Measurements from ENCODE around the gene RNF13.
"Not testable (repeated sequence)": the region's sequence is repeated elsewhere in the genome, so short reads cannot be mapped to it uniquely, and the experiment has no call there.

Gene RNF13

GRCh38 chr3:149941186-149941585, 128.2 kb downstream of the RNF13 start:
- no peaks in the 10 kb centered on the region for H3K9me3 ChIP-seq (ENCODE audit: control insufficient read depth in 2 of 2, low read length in 2 of 2)
- H3K27me3 ChIP-seq (ENCODE audit: control insufficient read depth in 2 of 2, insufficient read depth in 2 of 2, low read length in 2 of 2), result no peaks in the 10 kb centered on the region
- no peaks in the 10 kb centered on the region for H3K4me1 ChIP-seq (ENCODE audit: control insufficient read depth in 2 of 2, insufficient read depth in 2 of 2, low read length in 2 of 2)
- H3K4me3 ChIP-seq (ENCODE audit: low read length in 2 of 2), result no peak overlapping the region
- no peaks in the 10 kb centered on the region for H3K36me3 ChIP-seq (ENCODE audit: control insufficient read depth in 2 of 2, insufficient read depth in 2 of 2, low read length in 2 of 2)
- H3K27ac ChIP-seq (ENCODE audit: low read depth in 2 of 2, low read length in 2 of 2), result no peak overlapping the region
- H3K9ac ChIP-seq (ENCODE audit: low read depth in 1 of 2, low read length in 2 of 2), result no peak overlapping the region

GRCh38 chr3:149941946-149942345, 128.9 kb downstream of the RNF13 start:
- H3K4me1 ChIP-seq (ENCODE audit: control insufficient read depth in 2 of 2, insufficient read depth in 2 of 2, low read length in 2 of 2), result no peaks in the 10 kb centered on the region
- no peak overlapping the region for H3K4me3 ChIP-seq (ENCODE audit: low read length in 2 of 2)
- H3K9ac ChIP-seq (ENCODE audit: low read depth in 1 of 2, low read length in 2 of 2), result no peak overlapping the region
- H3K27ac ChIP-seq (ENCODE audit: low read depth in 2 of 2, low read length in 2 of 2), result no peak overlapping the region
- H3K36me3 ChIP-seq (ENCODE audit: control insufficient read depth in 2 of 2, insufficient read depth in 2 of 2, low read length in 2 of 2), result no peaks in the 10 kb centered on the region
- H3K9me3 ChIP-seq (ENCODE audit: control insufficient read depth in 2 of 2, low read length in 2 of 2), result no peaks in the 10 kb centered on the region
- H3K27me3 ChIP-seq (ENCODE audit: control insufficient read depth in 2 of 2, insufficient read depth in 2 of 2, low read length in 2 of 2), result no peaks in the 10 kb centered on the region

GRCh38 chr3:149942409-149942808, 129.4 kb downstream of the RNF13 start:
- Histone ChIP-seq H3K4me1 (ENCODE audit: control insufficient read depth in 2 of 2, insufficient read depth in 2 of 2, low read length in 2 of 2) (no peaks in the 10 kb centered on the region), H3K9ac (ENCODE audit: low read depth in 1 of 2, low read length in 2 of 2) (no peak overlapping the region), H3K4me3 (ENCODE audit: low read length in 2 of 2) (no peak overlapping the region), H3K9me3 (ENCODE audit: control insufficient read depth in 2 of 2, low read length in 2 of 2) (no peaks in the 10 kb centered on the region), H3K36me3 (ENCODE audit: control insufficient read depth in 2 of 2, insufficient read depth in 2 of 2, low read length in 2 of 2) (no peaks in the 10 kb centered on the region), H3K27ac (ENCODE audit: low read depth in 2 of 2, low read length in 2 of 2) (no peak overlapping the region), H3K27me3 (ENCODE audit: control insufficient read depth in 2 of 2, insufficient read depth in 2 of 2, low read length in 2 of 2) (no peaks in the 10 kb centered on the region)

DNA sequence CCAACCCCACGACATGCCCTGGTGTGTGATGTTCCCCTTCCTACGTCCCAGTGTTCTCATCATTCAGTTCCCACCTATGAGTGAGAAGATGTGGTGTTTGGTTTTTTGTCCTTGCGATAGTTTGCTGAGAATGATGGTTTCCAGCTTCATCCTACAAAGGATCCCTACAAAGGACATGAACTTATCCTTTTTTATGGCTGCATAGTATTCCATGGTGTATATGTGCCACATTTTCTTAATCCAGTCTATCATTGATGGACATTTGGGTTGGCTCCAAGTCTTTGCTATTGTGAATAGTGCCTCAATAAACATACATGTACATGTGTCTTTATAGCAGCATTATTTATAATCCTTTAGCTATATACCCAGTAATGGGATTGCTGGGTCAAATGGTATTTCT, 131.0 kb downstream of the RNF13 start:
- H3K27me3 ChIP-seq (ENCODE audit: control insufficient read depth in 2 of 2, insufficient read depth in 2 of 2, low read length in 2 of 2); H3K9ac ChIP-seq (ENCODE audit: low read depth in 1 of 2, low read length in 2 of 2); H3K4me3 ChIP-seq (ENCODE audit: low read length in 2 of 2); H3K36me3 ChIP-seq (ENCODE audit: control insufficient read depth in 2 of 2, insufficient read depth in 2 of 2, low read length in 2 of 2); H3K9me3 ChIP-seq (ENCODE audit: control insufficient read depth in 2 of 2, low read length in 2 of 2); H3K4me1 ChIP-seq (ENCODE audit: control insufficient read depth in 2 of 2, insufficient read depth in 2 of 2, low read length in 2 of 2); H3K27ac ChIP-seq (ENCODE audit: low read depth in 2 of 2, low read length in 2 of 2): not testable (repeated sequence)

DNA sequence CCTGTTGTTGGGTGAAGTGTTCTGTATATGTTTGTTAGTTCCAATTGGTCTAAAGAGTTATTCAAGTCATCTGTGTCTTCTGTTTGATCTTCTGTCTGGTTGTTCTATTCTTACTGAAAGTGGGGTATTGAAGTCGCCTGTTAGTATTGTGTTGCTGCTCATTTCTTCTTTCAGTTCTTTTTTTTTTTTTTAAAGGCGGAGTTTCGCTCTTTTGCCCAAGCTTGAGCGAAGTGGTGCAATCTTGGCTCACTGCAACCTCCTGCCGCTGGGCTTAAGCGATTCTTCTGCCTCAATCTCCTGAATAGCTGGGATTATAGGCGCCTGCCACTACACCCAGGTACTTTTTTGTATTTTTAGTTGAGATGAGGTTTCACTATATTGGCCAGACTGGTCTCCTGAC, 134.2 kb downstream of the RNF13 start:
- Histone ChIP-seq H3K36me3 (ENCODE audit: control insufficient read depth in 2 of 2, insufficient read depth in 2 of 2, low read length in 2 of 2) (no peaks in the 10 kb centered on the region), H3K9me3 (ENCODE audit: control insufficient read depth in 2 of 2, low read length in 2 of 2) (no peaks in the 10 kb centered on the region), H3K4me3 (ENCODE audit: low read length in 2 of 2) (no peak overlapping the region), H3K4me1 (ENCODE audit: control insufficient read depth in 2 of 2, insufficient read depth in 2 of 2, low read length in 2 of 2) (no peaks in the 10 kb centered on the region), H3K9ac (ENCODE audit: low read depth in 1 of 2, low read length in 2 of 2) (no peak overlapping the region), H3K27ac (ENCODE audit: low read depth in 2 of 2, low read length in 2 of 2) (no peak overlapping the region), H3K27me3 (ENCODE audit: control insufficient read depth in 2 of 2, insufficient read depth in 2 of 2, low read length in 2 of 2) (no peaks in the 10 kb centered on the region)

DNA sequence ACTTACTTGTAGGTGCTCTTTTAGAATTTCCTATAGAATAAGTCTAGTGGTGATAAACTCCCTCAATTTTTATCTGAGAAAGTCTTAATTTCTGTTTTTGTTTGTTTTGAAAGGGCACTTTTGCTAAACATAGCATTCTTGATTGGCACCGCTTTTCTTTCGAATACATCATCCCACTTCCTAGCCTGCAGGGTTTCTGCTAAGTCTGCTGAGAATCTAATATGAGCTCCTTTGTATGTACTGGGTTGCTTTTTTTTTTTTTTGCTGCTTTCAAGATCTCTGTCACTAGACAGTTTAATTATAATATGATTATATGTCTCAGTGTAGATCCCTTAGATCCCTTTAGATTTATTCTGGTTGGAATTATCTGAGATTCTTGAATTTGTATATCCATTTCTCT, 136.2 kb downstream of the RNF13 start:
- Histone ChIP-seq H3K36me3 (ENCODE audit: control insufficient read depth in 2 of 2, insufficient read depth in 2 of 2, low read length in 2 of 2) (no peaks in the 10 kb centered on the region), H3K27me3 (ENCODE audit: control insufficient read depth in 2 of 2, insufficient read depth in 2 of 2, low read length in 2 of 2) (no peaks in the 10 kb centered on the region), H3K4me1 (ENCODE audit: control insufficient read depth in 2 of 2, insufficient read depth in 2 of 2, low read length in 2 of 2) (no peaks in the 10 kb centered on the region), H3K9ac (ENCODE audit: low read depth in 1 of 2, low read length in 2 of 2) (no peak overlapping the region), H3K9me3 (ENCODE audit: control insufficient read depth in 2 of 2, low read length in 2 of 2) (no peaks in the 10 kb centered on the region), H3K27ac (ENCODE audit: low read depth in 2 of 2, low read length in 2 of 2) (no peak overlapping the region), H3K4me3 (ENCODE audit: low read length in 2 of 2) (no peak overlapping the region)

- H3K4me1 ChIP-seq (ENCODE audit: control insufficient read depth in 2 of 2, insufficient read depth in 2 of 2, low read length in 2 of 2), result peaks cover 0 to 4% of the 10 kb centered on the region in 2 donors
- H3K36me3 ChIP-seq (ENCODE audit: control insufficient read depth in 2 of 2, insufficient read depth in 2 of 2, low read length in 2 of 2), result no peaks in the 10 kb centered on the region
- no peak overlapping the region for H3K4me3 ChIP-seq (ENCODE audit: low read length in 2 of 2)
- H3K27me3 ChIP-seq (ENCODE audit: control insufficient read depth in 2 of 2, insufficient read depth in 2 of 2, low read length in 2 of 2), result no peaks in the 10 kb centered on the region
- no peaks in the 10 kb centered on the region for H3K9me3 ChIP-seq (ENCODE audit: control insufficient read depth in 2 of 2, low read length in 2 of 2)
- no peak overlapping the region for H3K9ac ChIP-seq (ENCODE audit: low read depth in 1 of 2, low read length in 2 of 2)
- H3K27ac ChIP-seq (ENCODE audit: low read depth in 2 of 2, low read length in 2 of 2), result no peak overlapping the region
Observed at GRCh38 chr3:149954812-149955211, 141.8 kb downstream of the RNF13 start.

- Histone ChIP-seq H3K9ac (ENCODE audit: low read depth in 1 of 2, low read length in 2 of 2) (no peak overlapping the region), H3K9me3 (ENCODE audit: control insufficient read depth in 2 of 2, low read length in 2 of 2) (no peaks in the 10 kb centered on the region), H3K27ac (ENCODE audit: low read depth in 2 of 2, low read length in 2 of 2) (no peak overlapping the region), H3K27me3 (ENCODE audit: control insufficient read depth in 2 of 2, insufficient read depth in 2 of 2, low read length in 2 of 2) (no peaks in the 10 kb centered on the region), H3K36me3 (ENCODE audit: control insufficient read depth in 2 of 2, insufficient read depth in 2 of 2, low read length in 2 of 2) (no peaks in the 10 kb centered on the region), H3K4me3 (ENCODE audit: low read length in 2 of 2) (no peak overlapping the region), H3K4me1 (ENCODE audit: control insufficient read depth in 2 of 2, insufficient read depth in 2 of 2, low read length in 2 of 2) (peaks cover 0 to 4% of the 10 kb centered on the region in 2 donors)
Observed at GRCh38 chr3:149955449-149955848, 142.4 kb downstream of the RNF13 start.

GRCh38 chr3:149957361-149958125, 144.5 kb downstream of the RNF13 start:
- no peaks in the 10 kb centered on the region for H3K36me3 ChIP-seq (ENCODE audit: control insufficient read depth in 2 of 2, insufficient read depth in 2 of 2, low read length in 2 of 2)
- H3K9me3 ChIP-seq (ENCODE audit: control insufficient read depth in 2 of 2, low read length in 2 of 2), result no peaks in the 10 kb centered on the region
- H3K9ac ChIP-seq (ENCODE audit: low read depth in 1 of 2, low read length in 2 of 2), result no peak overlapping the region
- peaks cover 0 to 4% of the 10 kb centered on the region in 2 donors for H3K4me1 ChIP-seq (ENCODE audit: control insufficient read depth in 2 of 2, insufficient read depth in 2 of 2, low read length in 2 of 2)
- no peak overlapping the region for H3K27ac ChIP-seq (ENCODE audit: low read depth in 2 of 2, low read length in 2 of 2)
- H3K27me3 ChIP-seq (ENCODE audit: control insufficient read depth in 2 of 2, insufficient read depth in 2 of 2, low read length in 2 of 2), result no peaks in the 10 kb centered on the region
- no peak overlapping the region for H3K4me3 ChIP-seq (ENCODE audit: low read length in 2 of 2)

DNA sequence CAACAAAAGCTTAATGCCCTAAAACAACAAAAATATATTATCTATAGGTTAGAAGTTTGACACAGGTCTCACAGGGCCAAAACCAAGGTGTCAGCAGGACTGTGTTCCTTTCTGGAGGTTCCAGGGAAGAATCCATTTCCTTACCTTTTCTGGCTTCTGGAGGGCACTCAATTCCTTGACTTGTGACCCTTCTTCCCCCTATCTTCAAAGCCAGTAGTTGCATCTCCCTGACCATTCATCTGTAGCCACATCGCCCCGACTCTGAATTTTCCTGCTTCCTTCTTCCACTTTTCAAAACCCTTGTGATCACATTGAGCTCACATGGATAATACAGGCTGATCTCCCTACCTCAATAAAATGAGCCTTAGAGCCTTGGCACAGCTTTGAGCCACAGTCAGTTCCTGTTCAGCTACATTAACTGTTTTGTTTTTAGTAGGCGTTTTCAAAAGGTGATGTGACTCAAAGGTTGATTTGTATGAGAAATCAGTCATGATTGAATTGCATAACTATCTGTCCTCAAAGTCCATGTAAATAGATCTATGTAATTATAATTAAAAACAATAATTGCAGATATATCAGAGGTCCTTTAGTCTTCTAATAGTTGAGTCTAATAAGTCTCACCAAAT, 145.3 kb downstream of the RNF13 start:
- no peak overlapping the region for H3K27ac ChIP-seq (ENCODE audit: low read depth in 2 of 2, low read length in 2 of 2)

More for the DNA sequence above, 145.3 kb downstream of the RNF13 start:
- H3K9me3 ChIP-seq (ENCODE audit: control insufficient read depth in 2 of 2, low read length in 2 of 2), result no peaks in the 10 kb centered on the region
- no peaks in the 10 kb centered on the region for H3K27me3 ChIP-seq (ENCODE audit: control insufficient read depth in 2 of 2, insufficient read depth in 2 of 2, low read length in 2 of 2)
- H3K36me3 ChIP-seq (ENCODE audit: control insufficient read depth in 2 of 2, insufficient read depth in 2 of 2, low read length in 2 of 2), result no peaks in the 10 kb centered on the region
- no peak overlapping the region for H3K4me3 ChIP-seq (ENCODE audit: low read length in 2 of 2)
- H3K4me1 ChIP-seq (ENCODE audit: control insufficient read depth in 2 of 2, insufficient read depth in 2 of 2, low read length in 2 of 2), result peaks cover 0 to 4% of the 10 kb centered on the region in 2 donors
- no peak overlapping the region for H3K9ac ChIP-seq (ENCODE audit: low read depth in 1 of 2, low read length in 2 of 2)

Data from mucosa of rectum (tissue), 2 donors.